ENCODE data around the gene LRRTM2. TPM values are rescaled to one million over a fixed set of nuclear protein-coding genes. Genes with fewer than 3 reads are reported as not detected.

LRRTM2 gene
- total RNA-seq, 4 donors from 2014 or later, result 0.13 to 0.20 (median 0.16) TPM; not detected in 1

DNA sequence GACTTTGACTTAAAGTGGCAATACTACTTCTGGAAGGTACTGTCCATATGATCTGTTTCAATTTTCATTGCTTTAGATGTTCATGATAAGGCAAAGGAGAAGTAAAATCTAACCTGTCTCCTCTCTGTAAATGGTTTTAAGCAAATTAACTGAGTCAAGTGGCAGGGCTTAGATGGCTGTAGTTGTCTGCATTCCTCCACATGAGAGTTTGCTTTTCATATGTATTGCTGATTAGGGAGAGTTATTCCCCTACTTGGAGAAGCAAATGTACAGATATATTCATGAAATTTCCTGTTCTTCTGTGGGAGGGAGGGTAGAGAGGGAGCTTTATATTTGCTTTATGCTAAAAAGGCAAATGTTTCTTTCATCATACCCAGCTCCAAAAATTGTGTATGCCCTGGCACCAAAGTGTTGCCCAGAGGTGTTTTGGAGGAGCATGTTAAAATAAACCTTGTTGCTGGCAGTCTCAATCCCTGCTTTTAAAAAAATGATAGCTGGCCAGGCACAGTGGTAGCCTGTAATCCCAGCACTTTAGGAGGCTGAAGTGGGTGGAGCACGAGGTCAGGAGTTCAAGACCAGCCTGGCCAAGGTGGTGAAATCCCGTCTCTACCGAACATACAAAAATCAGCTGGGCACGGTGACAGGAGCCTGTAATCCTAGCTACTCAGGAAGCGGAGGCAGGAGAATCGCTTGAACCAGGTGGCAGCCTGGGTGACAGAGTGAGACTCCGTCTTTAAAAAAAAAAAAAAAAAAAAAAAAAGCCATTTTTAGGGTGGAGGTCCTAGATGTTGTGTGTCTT lies 3.5 kb upstream of the LRRTM2 start:
- TF ChIP-seq, protein P1, sequence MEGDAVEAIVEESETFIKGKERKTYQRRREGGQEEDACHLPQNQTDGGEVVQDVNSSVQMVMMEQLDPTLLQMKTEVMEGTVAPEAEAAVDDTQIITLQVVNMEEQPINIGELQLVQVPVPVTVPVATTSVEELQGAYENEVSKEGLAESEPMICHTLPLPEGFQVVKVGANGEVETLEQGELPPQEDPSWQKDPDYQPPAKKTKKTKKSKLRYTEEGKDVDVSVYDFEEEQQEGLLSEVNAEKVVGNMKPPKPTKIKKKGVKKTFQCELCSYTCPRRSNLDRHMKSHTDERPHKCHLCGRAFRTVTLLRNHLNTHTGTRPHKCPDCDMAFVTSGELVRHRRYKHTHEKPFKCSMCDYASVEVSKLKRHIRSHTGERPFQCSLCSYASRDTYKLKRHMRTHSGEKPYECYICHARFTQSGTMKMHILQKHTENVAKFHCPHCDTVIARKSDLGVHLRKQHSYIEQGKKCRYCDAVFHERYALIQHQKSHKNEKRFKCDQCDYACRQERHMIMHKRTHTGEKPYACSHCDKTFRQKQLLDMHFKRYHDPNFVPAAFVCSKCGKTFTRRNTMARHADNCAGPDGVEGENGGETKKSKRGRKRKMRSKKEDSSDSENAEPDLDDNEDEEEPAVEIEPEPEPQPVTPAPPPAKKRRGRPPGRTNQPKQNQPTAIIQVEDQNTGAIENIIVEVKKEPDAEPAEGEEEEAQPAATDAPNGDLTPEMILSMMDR (IDR thresholded peaks at IDR 0.05), result no peak
- no peak for TF ChIP-seq POLR2A (IDR thresholded peaks at IDR 0.05)
- DNase-seq (ENCODE audit: low spot score in 2 of 2), result no peak
- H3K4me3 ChIP-seq (ENCODE audit: low read depth, poor library complexity, severe bottlenecking), result no peak overlapping the region
- intact Hi-C loops (cut with DNase I; ENCODE audit: low total_unique reads), result no loop called here
- WGBS, 2 donors, result 44 to 53% methylated on average over 7 of the region's 7 CpGs

- H3K4me3 ChIP-seq (ENCODE audit: low read depth, poor library complexity, severe bottlenecking), result no peak overlapping the region
- no peak for DNase-seq (ENCODE audit: low spot score in 2 of 2)
- intact Hi-C loops (cut with DNase I; ENCODE audit: low total_unique reads), result no loop called here
- TF ChIP-seq, protein P1 (IDR thresholded peaks at IDR 0.05), result no peak
- no peak for TF ChIP-seq POLR2A (IDR thresholded peaks at IDR 0.05)
- WGBS, 2 donors, result 89 to 91% methylated on average over 4 of the region's 4 CpGs
Measured at GRCh38 chr5:138876811-138877210, 1.7 kb upstream of the LRRTM2 start.

- H3K4me3 ChIP-seq (ENCODE audit: low read depth, poor library complexity, severe bottlenecking), result no peak overlapping the region
- WGBS, 2 donors, result 88 to 94% methylated on average over 3 of the region's 3 CpGs
- TF ChIP-seq POLR2A (IDR thresholded peaks at IDR 0.05), result no peak
- TF ChIP-seq, protein P1 (IDR thresholded peaks at IDR 0.05), result no peak
- no peak for DNase-seq (ENCODE audit: low spot score in 2 of 2)
- intact Hi-C loops (cut with DNase I; ENCODE audit: low total_unique reads), result no loop called here
Measured at GRCh38 chr5:138875946-138876345, 811 bp upstream of the LRRTM2 start.

GRCh38 chr5:138875552-138875875 lies 379 bp upstream of the LRRTM2 start:
- TF ChIP-seq, protein P1 (IDR thresholded peaks at IDR 0.05), result no peak
- TF ChIP-seq POLR2A (IDR thresholded peaks at IDR 0.05), result no peak
- WGBS, 2 donors, result 55 to 60% methylated on average over 2 of the region's 2 CpGs
- DNase-seq (ENCODE audit: low spot score in 2 of 2), result no peak
- H3K4me3 ChIP-seq (ENCODE audit: low read depth, poor library complexity, severe bottlenecking), result no peak overlapping the region
- intact Hi-C loops (cut with DNase I; ENCODE audit: low total_unique reads), result no loop called here

GRCh38 chr5:138874241-138874640 lies 894 bp downstream of the LRRTM2 start:
- no peak for DNase-seq (ENCODE audit: low spot score in 2 of 2)
- TF ChIP-seq, protein P1 (IDR thresholded peaks at IDR 0.05), result no peak
- intact Hi-C loops (cut with DNase I; ENCODE audit: low total_unique reads), result no loop called here
- no peak overlapping the region for H3K4me3 ChIP-seq (ENCODE audit: low read depth, poor library complexity, severe bottlenecking)
- 41 to 58% methylated on average over 6 of the region's 6 CpGs for WGBS, 2 donors

Measured in lower leg skin (tissue), 4 donors.